ENCODE data around the gene SLC6A17. TPM values are rescaled to one million over a fixed set of nuclear protein-coding genes. Genes with fewer than 3 reads are reported as not detected.

Gene SLC6A17
- total RNA-seq, 2 donors from 2014 or later = 0.07 TPM; not detected in 1

DNA sequence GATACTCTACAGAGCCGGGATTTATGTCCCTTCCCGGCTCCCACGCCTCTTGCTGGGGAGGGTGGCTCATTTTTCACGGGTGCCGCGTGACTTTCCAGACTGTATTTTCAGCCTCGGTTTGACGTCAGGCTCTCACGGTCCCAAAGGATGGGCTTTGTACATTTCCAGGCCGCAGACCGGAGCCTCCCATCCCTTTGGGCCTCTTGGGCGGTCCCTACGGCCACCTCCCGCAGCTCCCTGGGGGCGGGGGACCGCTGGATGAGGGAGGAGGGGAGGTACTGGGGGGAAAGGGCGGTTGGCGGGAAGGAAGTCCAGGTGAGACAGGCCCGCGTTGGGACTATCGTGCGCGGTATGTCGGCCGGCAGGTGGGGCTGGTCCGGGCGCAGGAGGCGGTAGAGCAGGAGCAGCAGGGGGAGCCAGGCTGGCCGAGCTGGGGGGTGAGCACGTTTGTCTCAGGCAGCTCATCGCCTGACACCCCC lies 20.1 kb upstream of the SLC6A17 start:
- H3K27me3 Mint-ChIP-seq (ENCODE audit: insufficient read depth) = peaks cover 36% of the 10 kb centered on the region

DNA sequence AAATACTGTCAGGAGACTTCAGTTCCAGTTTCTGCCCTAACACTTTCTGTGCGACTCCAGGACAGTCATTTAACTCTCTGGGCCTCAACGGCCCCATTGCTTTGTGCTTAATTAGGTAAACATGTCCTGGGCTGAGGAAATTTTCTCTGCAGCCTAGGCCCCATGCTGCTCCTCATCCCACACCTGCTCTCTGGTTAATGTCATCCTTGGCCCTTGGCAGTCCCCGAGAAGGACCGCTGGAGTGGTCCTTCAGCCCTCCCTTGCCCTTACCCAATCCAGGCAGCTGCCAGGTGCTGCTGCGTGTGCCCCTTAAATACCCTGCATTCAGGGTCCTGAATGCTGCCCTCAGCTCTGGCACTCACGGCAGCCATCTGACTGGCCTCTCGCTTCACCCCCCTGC lies 19.3 kb upstream of the SLC6A17 start:
- WGBS, 2 experiments (ENCODE audit: insufficient coverage in 1 of 2, insufficient read length in 1 of 2) = 66 to 89% methylated on average over 5 to 7 of the region's 7 CpGs
- H3K4me3 ChIP-seq (ENCODE audit: low read length) = no peak overlapping the region
- no peak overlapping the region for H3K4me3 Mint-ChIP-seq
- H3K27ac ChIP-seq (ENCODE audit: low read depth, low read length) = no peak overlapping the region
- no peak for DNase-seq
- no peak overlapping the region for H3K9ac ChIP-seq (ENCODE audit: extremely low read depth, low read length, poor library complexity, severe bottlenecking)
- peaks cover 31% of the 10 kb centered on the region for H3K4me1 Mint-ChIP-seq
- H3K27me3 Mint-ChIP-seq (ENCODE audit: insufficient read depth) = peaks cover 36% of the 10 kb centered on the region
- H3K36me3 ChIP-seq (ENCODE audit: control insufficient read depth, insufficient read depth, low read length) = no peaks in the 10 kb centered on the region
- H3K9me3 ChIP-seq (ENCODE audit: control insufficient read depth, low read length) = peaks cover 8% of the 10 kb centered on the region
- no peaks in the 10 kb centered on the region for H3K36me3 Mint-ChIP-seq (ENCODE audit: low read depth)
- TF ChIP-seq, protein P1, sequence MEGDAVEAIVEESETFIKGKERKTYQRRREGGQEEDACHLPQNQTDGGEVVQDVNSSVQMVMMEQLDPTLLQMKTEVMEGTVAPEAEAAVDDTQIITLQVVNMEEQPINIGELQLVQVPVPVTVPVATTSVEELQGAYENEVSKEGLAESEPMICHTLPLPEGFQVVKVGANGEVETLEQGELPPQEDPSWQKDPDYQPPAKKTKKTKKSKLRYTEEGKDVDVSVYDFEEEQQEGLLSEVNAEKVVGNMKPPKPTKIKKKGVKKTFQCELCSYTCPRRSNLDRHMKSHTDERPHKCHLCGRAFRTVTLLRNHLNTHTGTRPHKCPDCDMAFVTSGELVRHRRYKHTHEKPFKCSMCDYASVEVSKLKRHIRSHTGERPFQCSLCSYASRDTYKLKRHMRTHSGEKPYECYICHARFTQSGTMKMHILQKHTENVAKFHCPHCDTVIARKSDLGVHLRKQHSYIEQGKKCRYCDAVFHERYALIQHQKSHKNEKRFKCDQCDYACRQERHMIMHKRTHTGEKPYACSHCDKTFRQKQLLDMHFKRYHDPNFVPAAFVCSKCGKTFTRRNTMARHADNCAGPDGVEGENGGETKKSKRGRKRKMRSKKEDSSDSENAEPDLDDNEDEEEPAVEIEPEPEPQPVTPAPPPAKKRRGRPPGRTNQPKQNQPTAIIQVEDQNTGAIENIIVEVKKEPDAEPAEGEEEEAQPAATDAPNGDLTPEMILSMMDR (conservative IDR thresholded peaks at IDR 0.05) = no peak
- H3K9me3 Mint-ChIP-seq = peaks cover 2% of the 10 kb centered on the region
- peaks cover 14% of the 10 kb centered on the region for H3K4me1 ChIP-seq (ENCODE audit: control insufficient read depth, insufficient read depth, low read length)
- peaks cover 20% of the 10 kb centered on the region for H3K27me3 ChIP-seq (ENCODE audit: control insufficient read depth, insufficient read depth, low read length, poor library complexity, severe bottlenecking)
- H3K27ac Mint-ChIP-seq = no peak overlapping the region

More for the DNA sequence above, 20.1 kb upstream of the SLC6A17 start:
- no peak overlapping the region for H3K27ac ChIP-seq (ENCODE audit: low read depth, low read length)
- no peak overlapping the region for H3K27ac Mint-ChIP-seq
- H3K9me3 Mint-ChIP-seq = peaks cover 2% of the 10 kb centered on the region
- 48 to 70% methylated on average over 15 to 31 of the region's 31 CpGs for WGBS, 2 experiments (ENCODE audit: insufficient coverage in 1 of 2, insufficient read length in 1 of 2)
- H3K4me1 Mint-ChIP-seq = peaks cover 23% of the 10 kb centered on the region
- H3K36me3 ChIP-seq (ENCODE audit: control insufficient read depth, insufficient read depth, low read length) = no peaks in the 10 kb centered on the region
- peak; percentile 87 for DNase-seq
- TF ChIP-seq, protein P1 (conservative IDR thresholded peaks at IDR 0.05) = peak; percentile 77
- no peak overlapping the region for H3K4me3 Mint-ChIP-seq
- H3K27me3 ChIP-seq (ENCODE audit: control insufficient read depth, insufficient read depth, low read length, poor library complexity, severe bottlenecking) = peaks cover 20% of the 10 kb centered on the region
- peaks cover 9% of the 10 kb centered on the region for H3K9me3 ChIP-seq (ENCODE audit: control insufficient read depth, low read length)
- no peak overlapping the region for H3K4me3 ChIP-seq (ENCODE audit: low read length)
- no peak overlapping the region for H3K9ac ChIP-seq (ENCODE audit: extremely low read depth, low read length, poor library complexity, severe bottlenecking)
- no peaks in the 10 kb centered on the region for H3K36me3 Mint-ChIP-seq (ENCODE audit: low read depth)
- H3K4me1 ChIP-seq (ENCODE audit: control insufficient read depth, insufficient read depth, low read length) = peaks cover 6% of the 10 kb centered on the region

DNA sequence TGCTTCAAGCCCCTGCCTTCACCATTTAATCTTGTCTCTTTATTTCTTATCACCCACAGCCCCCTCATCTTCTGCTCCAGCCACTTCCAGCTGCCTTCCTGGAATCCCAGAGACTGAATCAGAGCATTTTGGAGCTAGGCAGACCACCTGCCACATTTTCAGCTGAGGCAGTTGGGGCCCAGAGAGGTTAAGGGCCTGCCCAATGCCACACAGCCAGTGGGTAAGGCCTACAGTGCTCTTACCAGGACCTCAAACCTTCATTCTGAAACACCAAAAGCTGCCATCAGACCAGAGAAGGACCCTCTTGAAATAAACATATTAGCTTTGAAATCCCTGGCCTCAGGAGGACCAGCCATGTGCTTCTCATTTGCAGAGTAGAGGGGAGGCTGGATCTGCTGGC lies 17.6 kb upstream of the SLC6A17 start:
- no peak for DNase-seq
- H3K4me1 Mint-ChIP-seq = peaks cover 46% of the 10 kb centered on the region
- Histone ChIP-seq H3K9me3 (ENCODE audit: control insufficient read depth, low read length) (no peaks in the 10 kb centered on the region), H3K27me3 (ENCODE audit: control insufficient read depth, insufficient read depth, low read length, poor library complexity, severe bottlenecking) (peaks cover 31% of the 10 kb centered on the region), H3K9ac (ENCODE audit: extremely low read depth, low read length, poor library complexity, severe bottlenecking) (no peak overlapping the region), H3K4me3 (ENCODE audit: low read length) (no peak overlapping the region), H3K27ac (ENCODE audit: low read depth, low read length) (no peak overlapping the region), H3K36me3 (ENCODE audit: control insufficient read depth, insufficient read depth, low read length) (no peaks in the 10 kb centered on the region), H3K4me1 (ENCODE audit: control insufficient read depth, insufficient read depth, low read length) (peaks cover 18% of the 10 kb centered on the region)
- no peaks in the 10 kb centered on the region for H3K36me3 Mint-ChIP-seq (ENCODE audit: low read depth)
- H3K9me3 Mint-ChIP-seq = no peaks in the 10 kb centered on the region
- peaks cover 41% of the 10 kb centered on the region for H3K27me3 Mint-ChIP-seq (ENCODE audit: insufficient read depth)
- no peak overlapping the region for H3K4me3 Mint-ChIP-seq
- TF ChIP-seq, protein P1 (conservative IDR thresholded peaks at IDR 0.05) = no peak
- no peak overlapping the region for H3K27ac Mint-ChIP-seq

Measured in endodermal cell (in vitro differentiated cells).